HepG2 (cell line): ENCODE data around the gene TMEM132D.

Experiments used
- FOXA1 ChIP-seq, 2 experiments: fragments of 450-650 bp in 1 of 2; sonication (generic) in 1 of 2; formaldehyde crosslinking in 1 of 2; IDR thresholded peaks; 2 replicates each; pipeline versions ENCODE4 v1.4.0 to v1.6.1; 2016 to 2020; ENCODE audit warnings: missing genetic modification reagents in 1 of 2
- FOXM1 ChIP-seq: sonication (generic); formaldehyde crosslinking; IDR thresholded peaks from 2 replicates; pipeline ENCODE4 v1.5.0; 2020; ENCODE audit warnings: missing genetic modification reagents
- SMYD3 ChIP-seq: sonication (generic); formaldehyde crosslinking; IDR thresholded peaks from 2 replicates; pipeline ENCODE4 v1.8.1; 2023; ENCODE audit warnings: mild to moderate bottlenecking, missing genetic modification reagents
- TF ChIP-seq, protein P1 (sequence below): IDR thresholded peaks from 2 replicates; pipeline ENCODE4 v1.6.1; 2012; ENCODE audit warnings: inconsistent platforms

DNA sequence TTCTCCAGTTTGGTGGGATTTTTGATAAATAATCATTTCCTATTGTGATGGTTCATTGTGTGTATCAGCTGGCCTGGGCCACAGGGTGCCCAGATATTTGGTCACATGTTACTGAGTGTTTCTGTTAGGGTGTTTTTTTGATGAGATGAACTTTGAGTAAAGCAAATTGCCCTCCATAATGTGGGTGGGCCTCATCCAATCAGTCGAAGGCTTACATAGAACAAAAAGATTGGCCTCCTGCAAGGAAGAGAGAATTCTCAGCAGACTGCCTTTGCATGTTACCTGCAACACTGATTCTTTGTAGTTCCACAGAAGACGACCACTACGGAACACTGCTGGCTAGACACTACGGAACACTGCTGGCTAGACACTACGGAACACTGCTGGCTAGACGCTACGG lies 609.0 kb downstream of the TMEM132D start:
- no peak for TF ChIP-seq FOXA1 (IDR thresholded peaks at IDR 0.05)
- no peak for TF ChIP-seq FOXA1 (CRISPR knock-in tag; IDR thresholded peaks at IDR 0.05)
- TF ChIP-seq, protein P1, sequence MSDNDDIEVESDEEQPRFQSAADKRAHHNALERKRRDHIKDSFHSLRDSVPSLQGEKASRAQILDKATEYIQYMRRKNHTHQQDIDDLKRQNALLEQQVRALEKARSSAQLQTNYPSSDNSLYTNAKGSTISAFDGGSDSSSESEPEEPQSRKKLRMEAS: no peak
- no peak for TF ChIP-seq FOXM1 (CRISPR knock-in tag)
- no peak for TF ChIP-seq SMYD3 (CRISPR knock-in tag)
